Panc1 (cell line): ENCODE results near the gene DYNC2LI1.

Source experiments
- CTCF ChIP-seq: fragments of 450-650 bp; IDR thresholded peaks from 2 replicates; pipeline ENCODE4 v1.5.1; 2017; ENCODE audit warnings: mild to moderate bottlenecking
- POLR2AphosphoS5 ChIP-seq: IDR thresholded peaks from 2 replicates; pipeline ENCODE4 v1.6.1; 2012; ENCODE audit warnings: mild to moderate bottlenecking, low read depth, low read length, moderate library complexity
- REST ChIP-seq, 2 experiments: IDR thresholded peaks; 2 replicates each; pipeline ENCODE4 v1.6.1; 2011 to 2012; ENCODE audit warnings: low read depth in 2 of 2, control low read depth in 1 of 2, low read length in 1 of 2, mild to moderate bottlenecking in 1 of 2, moderate library complexity in 1 of 2; ENCODE audit not compliant: insufficient read depth in 1 of 2

GRCh38 chr2:43777306-43777926, 3.6 kb downstream of the DYNC2LI1 start:
- TF ChIP-seq CTCF (no peak), POLR2AphosphoS5 (no peak), REST (IDR thresholded peaks at IDR 0.05; ENCODE audit: insufficient read depth in 1 of 2, low read depth in 2 of 2, low read length in 1 of 2) (no peak)
